ENCODE results near the gene LCN6. TPM values are rescaled to one million over a fixed set of nuclear protein-coding genes. Genes with fewer than 3 reads are reported as not detected.
A peak's percentile ranks its signal among the peaks of the same experiment; 100 is the strongest.

Gene LCN6
- total RNA-seq, 2 donors from 2014 or later: not detected

GRCh38 chr9:136696502-136696901 lies 51.8 kb downstream of the LCN6 start:
- no peak for DNase-seq
- no peaks in the 10 kb centered on the region for H3K36me3 Mint-ChIP-seq (ENCODE audit: low read depth)
- no peak overlapping the region for H3K27ac Mint-ChIP-seq
- ATAC-seq: no peak
- no peaks in the 10 kb centered on the region for H3K9me3 ChIP-seq (ENCODE audit: control insufficient read depth, low read length, poor library complexity, severe bottlenecking)
- peaks cover 27% of the 10 kb centered on the region for H3K27me3 Mint-ChIP-seq
- H3K4me1 Mint-ChIP-seq: peaks cover 6% of the 10 kb centered on the region
- H3K4me3 Mint-ChIP-seq: no peak overlapping the region

- H3K9me3 ChIP-seq (ENCODE audit: control insufficient read depth, low read length, poor library complexity, severe bottlenecking): no peaks in the 10 kb centered on the region
- DNase-seq (no peak), ATAC-seq (no peak)
- Mint-ChIP-seq H3K27ac (no peak overlapping the region), H3K27me3 (peaks cover 24% of the 10 kb centered on the region), H3K4me1 (peaks cover 2% of the 10 kb centered on the region), H3K4me3 (no peak overlapping the region), H3K36me3 (ENCODE audit: low read depth) (no peaks in the 10 kb centered on the region)
These were observed 52.4 kb downstream of the LCN6 start for GRCh38 chr9:136695955-136696354.

GRCh38 chr9:136695435-136695895 lies 52.9 kb downstream of the LCN6 start:
- ATAC-seq: no peak
- DNase-seq: no peak
- Mint-ChIP-seq H3K4me3 (no peak overlapping the region), H3K4me1 (no peaks in the 10 kb centered on the region), H3K27ac (no peak overlapping the region), H3K27me3 (peaks cover 22% of the 10 kb centered on the region), H3K36me3 (ENCODE audit: low read depth) (no peaks in the 10 kb centered on the region)
- H3K9me3 ChIP-seq (ENCODE audit: control insufficient read depth, low read length, poor library complexity, severe bottlenecking): no peaks in the 10 kb centered on the region

GRCh38 chr9:136694872-136695247 lies 53.5 kb downstream of the LCN6 start:
- H3K4me1 Mint-ChIP-seq: no peaks in the 10 kb centered on the region
- ATAC-seq: no peak
- H3K27ac Mint-ChIP-seq: no peak overlapping the region
- H3K9me3 ChIP-seq (ENCODE audit: control insufficient read depth, low read length, poor library complexity, severe bottlenecking): no peaks in the 10 kb centered on the region
- no peak overlapping the region for H3K4me3 Mint-ChIP-seq
- DNase-seq: no peak
- no peaks in the 10 kb centered on the region for H3K36me3 Mint-ChIP-seq (ENCODE audit: low read depth)
- H3K27me3 Mint-ChIP-seq: peaks cover 20% of the 10 kb centered on the region

GRCh38 chr9:136694163-136694871 lies 54.0 kb downstream of the LCN6 start:
- Mint-ChIP-seq H3K27me3 (peaks cover 20% of the 10 kb centered on the region), H3K36me3 (ENCODE audit: low read depth) (no peaks in the 10 kb centered on the region), H3K4me3 (no peak overlapping the region), H3K4me1 (no peaks in the 10 kb centered on the region), H3K27ac (no peak overlapping the region)
- DNase-seq (no peak), ATAC-seq (peak; percentile 50)
- H3K9me3 ChIP-seq (ENCODE audit: control insufficient read depth, low read length, poor library complexity, severe bottlenecking): no peaks in the 10 kb centered on the region

Other genes with a start within 250 kb of the LCN6 start
- gene NOTCH1, start 202.5 kb downstream of the LCN6 start, total RNA-seq: 10 to 100 TPM; 31.7 to 37.5 TPM
- 1 to 10 TPM in 1 of 2 donors, not detected in 1; 5.7 TPM for gene EGFL7, start 85.6 kb downstream of the LCN6 start, total RNA-seq
- 1 to 10 TPM; 7.7 to 8.5 TPM for gene AGPAT2, start 61.1 kb downstream of the LCN6 start, total RNA-seq
- 1 to 10 TPM; 1.3 to 3.2 TPM for gene DIPK1B, start 36.0 kb downstream of the LCN6 start, total RNA-seq
- gene LCN10, start 5.6 kb downstream of the LCN6 start, total RNA-seq: under 1 TPM in 1 of 2 donors, not detected in 1; 0.90 TPM
- under 1 TPM in 1 of 2 donors, not detected in 1; 0.65 TPM for gene LCN8, start 9.7 kb upstream of the LCN6 start, total RNA-seq
- not detected for gene LCN15, start 16.0 kb upstream of the LCN6 start, total RNA-seq
- 10 to 100 TPM; 16.5 to 21.8 TPM for gene TMEM141, start 42.8 kb upstream of the LCN6 start, total RNA-seq
- 1 to 10 TPM; 1.8 to 2.2 TPM for gene CCDC183, start 47.8 kb upstream of the LCN6 start, total RNA-seq
- gene RABL6, start 59.4 kb upstream of the LCN6 start, total RNA-seq: 10 to 100 TPM; 55.6 to 59.7 TPM
- gene AJM1, start 94.0 kb upstream of the LCN6 start, total RNA-seq: 1 to 10 TPM; 2.9 to 3.7 TPM
- gene PHPT1, start 100.9 kb upstream of the LCN6 start, total RNA-seq: 10 to 100 TPM; 33.8 to 36.2 TPM
- 1 to 10 TPM; 3.4 TPM for gene MAMDC4, start 103.8 kb upstream of the LCN6 start, total RNA-seq
- 100 to 1,000 TPM; 212 to 224 TPM for gene EDF1, start 117.8 kb upstream of the LCN6 start, total RNA-seq
- 10 to 100 TPM; 20.8 to 21.4 TPM for gene TRAF2, start 138.0 kb upstream of the LCN6 start, total RNA-seq
- gene FBXW5, start 196.2 kb upstream of the LCN6 start, total RNA-seq: 10 to 100 TPM; 84.3 to 88.4 TPM
- 1 to 10 TPM; 1.4 to 2.7 TPM for gene C8G, start 196.7 kb upstream of the LCN6 start, total RNA-seq
- gene LCN12, start 203.7 kb upstream of the LCN6 start, total RNA-seq: 1 to 10 TPM; 2.6 to 4.2 TPM
- 100 to 1,000 TPM in 1 of 2 donors, 10 to 100 TPM in 1; 21.4 to 166 TPM for gene PTGDS, start 229.0 kb upstream of the LCN6 start, total RNA-seq
- 1 to 10 TPM in 1 of 2 donors, under 1 TPM in 1; 0.96 to 2.9 TPM for gene LCNL1, start 234.5 kb upstream of the LCN6 start, total RNA-seq
- gene PAXX, start 243.9 kb upstream of the LCN6 start, total RNA-seq: 10 to 100 TPM; 85.7 to 89.9 TPM
- gene CLIC3, start 248.0 kb upstream of the LCN6 start, total RNA-seq: 1 to 10 TPM; 1.9 to 2.1 TPM

All from T-helper 17 cell (primary cell).